HEK293 (cell line): ENCODE data around the gene STX16.

Experiments used
- BCL11A ChIP-seq: fragments of 450-650 bp; formaldehyde crosslinking; IDR thresholded peaks from 2 replicates; pipeline ENCODE4 v1.5.1; 2016; ENCODE audit warnings: low read depth, missing biosample characterization, missing genetic modification characterization
- EGR2 ChIP-seq: fragments of 450-650 bp; formaldehyde crosslinking; IDR thresholded peaks from 2 replicates; pipeline ENCODE4 v1.5.1; 2016; ENCODE audit warnings: low read depth, missing biosample characterization, missing genetic modification characterization
- MZF1 ChIP-seq: fragments of 450-650 bp; formaldehyde crosslinking; IDR thresholded peaks from 2 replicates; pipeline ENCODE4 v1.5.1; 2017; ENCODE audit warnings: missing biosample characterization, missing genetic modification characterization, borderline replicate concordance
- PRDM10 ChIP-seq: fragments of 450-650 bp; formaldehyde crosslinking; IDR thresholded peaks from 2 replicates; pipeline ENCODE4 v1.5.1; 2016; ENCODE audit warnings: missing biosample characterization, missing genetic modification characterization
- SP2 ChIP-seq: fragments of 450-650 bp; formaldehyde crosslinking; IDR thresholded peaks from 2 replicates; pipeline ENCODE4 v1.5.1; 2016; ENCODE audit warnings: missing biosample characterization, missing genetic modification characterization
- YY2 ChIP-seq: fragments of 450-650 bp; formaldehyde crosslinking; IDR thresholded peaks from 2 replicates; pipeline ENCODE4 v1.5.1; 2016; ENCODE audit warnings: missing biosample characterization, missing genetic modification characterization
- ZBTB1 ChIP-seq: fragments of 450-650 bp; formaldehyde crosslinking; IDR thresholded peaks from 2 replicates; pipeline ENCODE4 v1.5.1; 2016; ENCODE audit warnings: missing biosample characterization, missing genetic modification characterization
- ZNF146 ChIP-seq: fragments of 450-650 bp; formaldehyde crosslinking; IDR thresholded peaks from 2 replicates; pipeline ENCODE4 v1.5.1; 2016; ENCODE audit warnings: missing biosample characterization, missing genetic modification characterization
- ZNF169 ChIP-seq: fragments of 450-650 bp; formaldehyde crosslinking; IDR thresholded peaks from 2 replicates; pipeline ENCODE4 v1.5.1; 2016; ENCODE audit warnings: missing biosample characterization, missing genetic modification characterization
- ZNF274 ChIP-seq, 2 experiments: fragments of 200-500 bp in 1 of 2; fragments of 450-650 bp in 1 of 2; sonication (Bioruptor generic) in 1 of 2; formaldehyde crosslinking in 1 of 2; IDR thresholded peaks; 2 replicates each; pipeline versions ENCODE4 v1.5.1 to v1.6.1; 2014 to 2016; ENCODE audit warnings: borderline replicate concordance in 1 of 2, inconsistent platforms in 1 of 2, low read length in 1 of 2, missing biosample characterization in 1 of 2, missing genetic modification characterization in 1 of 2
- ZNF37A ChIP-seq: fragments of 450-650 bp; IDR thresholded peaks from 2 replicates; pipeline ENCODE4 v1.5.1; 2018; ENCODE audit warnings: missing biosample characterization, missing genetic modification characterization
- ZNF394 ChIP-seq: fragments of 450-650 bp; formaldehyde crosslinking; IDR thresholded peaks from 2 replicates; pipeline ENCODE4 v1.5.1; 2016; ENCODE audit warnings: missing biosample characterization, missing genetic modification characterization, mild to moderate bottlenecking, moderate library complexity, borderline replicate concordance
- ZNF473 ChIP-seq: fragments of 450-650 bp; formaldehyde crosslinking; IDR thresholded peaks from 2 replicates; pipeline ENCODE4 v1.5.1; 2017; ENCODE audit warnings: missing biosample characterization, missing genetic modification characterization
- ZNF488 ChIP-seq: fragments of 450-650 bp; formaldehyde crosslinking; IDR thresholded peaks from 2 replicates; pipeline ENCODE4 v1.5.1; 2016; ENCODE audit warnings: missing biosample characterization, missing genetic modification characterization
- ZNF510 ChIP-seq: fragments of 450-650 bp; formaldehyde crosslinking; IDR thresholded peaks from 2 replicates; pipeline ENCODE4 v1.5.1; 2018; ENCODE audit warnings: mild to moderate bottlenecking, missing genetic modification characterization, missing biosample characterization; ENCODE audit not compliant: insufficient replicate concordance
- ZNF585B ChIP-seq: fragments of 450-650 bp; formaldehyde crosslinking; IDR thresholded peaks from 2 replicates; pipeline ENCODE4 v1.5.1; 2016; ENCODE audit warnings: missing biosample characterization, missing genetic modification characterization
- ZNF623 ChIP-seq: fragments of 450-650 bp; formaldehyde crosslinking; IDR thresholded peaks from 2 replicates; pipeline ENCODE4 v1.5.1; 2016; ENCODE audit warnings: missing biosample characterization, missing genetic modification characterization
- ZNF639 ChIP-seq: fragments of 450-650 bp; formaldehyde crosslinking; IDR thresholded peaks from 2 replicates; pipeline ENCODE4 v1.5.1; 2016; ENCODE audit warnings: missing biosample characterization, missing genetic modification characterization
- ZNF645 ChIP-seq: fragments of 450-650 bp; formaldehyde crosslinking; IDR thresholded peaks from 2 replicates; pipeline ENCODE4; 2016; ENCODE audit warnings: missing biosample characterization, missing genetic modification characterization
- ZNF670 ChIP-seq: fragments of 450-650 bp; formaldehyde crosslinking; IDR thresholded peaks from 2 replicates; pipeline ENCODE4 v1.5.1; 2016; ENCODE audit warnings: missing biosample characterization, missing genetic modification characterization, low read depth
- ZNF837 ChIP-seq: fragments of 450-650 bp; formaldehyde crosslinking; IDR thresholded peaks from 2 replicates; pipeline ENCODE4 v1.5.1; 2016; ENCODE audit warnings: missing biosample characterization, missing genetic modification characterization
- TF ChIP-seq, protein P1 (sequence below): fragments of 450-650 bp; formaldehyde crosslinking; IDR thresholded peaks from 2 replicates; pipeline ENCODE4 v1.5.1; 2016; ENCODE audit warnings: missing biosample characterization, missing genetic modification characterization
- TF ChIP-seq, protein P2 (sequence below): sonication (generic); formaldehyde crosslinking; IDR thresholded peaks from 2 replicates; pipeline ENCODE4 v1.8.1; 2022; ENCODE audit warnings: mild to moderate bottlenecking, moderate library complexity, missing genetic modification reagents
- TF ChIP-seq, protein P3 (sequence below): fragments of 450-650 bp; formaldehyde crosslinking; IDR thresholded peaks from 2 replicates; pipeline ENCODE4 v1.5.1; 2016; ENCODE audit warnings: missing biosample characterization, missing genetic modification characterization, borderline replicate concordance

Gene STX16

GRCh38 chr20:58650776-58651558 lies at the start of gene STX16 (continued):
- TF ChIP-seq ZNF473 (peak; percentile 89), SP2 (tag by site-specific recombination) (peak; percentile 86), ZNF394 (peak; percentile 94), EGR2 (tag by site-specific recombination) (peak; percentile 31; the same call in 1 of the 2 replicates), ZNF670 (peak; percentile 83; the same call in 1 of the 2 replicates), ZNF585B (tag by site-specific recombination) (no peak), ZNF645 (peak; percentile 94; the same call in 1 of the 2 replicates), ZNF639 (tag by site-specific recombination) (peak; percentile 100), ZBTB1 (peak; percentile 94), YY2 (tag by site-specific recombination) (peak; percentile 97), ZNF169 (tag by site-specific recombination) (no peak), MZF1 (tag by site-specific recombination) (peak; percentile 93), ZNF274 (IDR thresholded peaks at IDR 0.05; ENCODE audit: low read length) (no peak), ZNF274 (tag by site-specific recombination; IDR thresholded peaks at IDR 0.05; ENCODE audit: borderline replicate concordance) (no peak), ZNF37A (tag by site-specific recombination) (no peak), PRDM10 (tag by site-specific recombination) (peak; percentile 77), ZNF488 (tag by site-specific recombination) (peak; percentile 77; the same call in 1 of the 2 replicates), BCL11A (peak; percentile 55; the same call in 1 of the 2 replicates), ZNF510 (tag by site-specific recombination) (no peak), ZNF837 (0 out of 2 replicates have a peak, but pooled peaks have one; percentile 68), ZNF146 (peak; percentile 92), ZNF623 (peak; percentile 59)
- TF ChIP-seq, protein P1, sequence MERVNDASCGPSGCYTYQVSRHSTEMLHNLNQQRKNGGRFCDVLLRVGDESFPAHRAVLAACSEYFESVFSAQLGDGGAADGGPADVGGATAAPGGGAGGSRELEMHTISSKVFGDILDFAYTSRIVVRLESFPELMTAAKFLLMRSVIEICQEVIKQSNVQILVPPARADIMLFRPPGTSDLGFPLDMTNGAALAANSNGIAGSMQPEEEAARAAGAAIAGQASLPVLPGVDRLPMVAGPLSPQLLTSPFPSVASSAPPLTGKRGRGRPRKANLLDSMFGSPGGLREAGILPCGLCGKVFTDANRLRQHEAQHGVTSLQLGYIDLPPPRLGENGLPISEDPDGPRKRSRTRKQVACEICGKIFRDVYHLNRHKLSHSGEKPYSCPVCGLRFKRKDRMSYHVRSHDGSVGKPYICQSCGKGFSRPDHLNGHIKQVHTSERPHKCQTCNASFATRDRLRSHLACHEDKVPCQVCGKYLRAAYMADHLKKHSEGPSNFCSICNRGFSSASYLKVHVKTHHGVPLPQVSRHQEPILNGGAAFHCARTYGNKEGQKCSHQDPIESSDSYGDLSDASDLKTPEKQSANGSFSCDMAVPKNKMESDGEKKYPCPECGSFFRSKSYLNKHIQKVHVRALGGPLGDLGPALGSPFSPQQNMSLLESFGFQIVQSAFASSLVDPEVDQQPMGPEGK (tag by site-specific recombination) = peak; percentile 97
- TF ChIP-seq, protein P2, sequence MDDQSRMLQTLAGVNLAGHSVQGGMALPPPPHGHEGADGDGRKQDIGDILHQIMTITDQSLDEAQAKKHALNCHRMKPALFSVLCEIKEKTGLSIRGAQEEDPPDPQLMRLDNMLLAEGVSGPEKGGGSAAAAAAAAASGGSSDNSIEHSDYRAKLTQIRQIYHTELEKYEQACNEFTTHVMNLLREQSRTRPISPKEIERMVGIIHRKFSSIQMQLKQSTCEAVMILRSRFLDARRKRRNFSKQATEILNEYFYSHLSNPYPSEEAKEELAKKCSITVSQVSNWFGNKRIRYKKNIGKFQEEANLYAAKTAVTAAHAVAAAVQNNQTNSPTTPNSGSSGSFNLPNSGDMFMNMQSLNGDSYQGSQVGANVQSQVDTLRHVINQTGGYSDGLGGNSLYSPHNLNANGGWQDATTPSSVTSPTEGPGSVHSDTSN (CRISPR knock-in tag) = peak; percentile 92
- TF ChIP-seq, protein P3, sequence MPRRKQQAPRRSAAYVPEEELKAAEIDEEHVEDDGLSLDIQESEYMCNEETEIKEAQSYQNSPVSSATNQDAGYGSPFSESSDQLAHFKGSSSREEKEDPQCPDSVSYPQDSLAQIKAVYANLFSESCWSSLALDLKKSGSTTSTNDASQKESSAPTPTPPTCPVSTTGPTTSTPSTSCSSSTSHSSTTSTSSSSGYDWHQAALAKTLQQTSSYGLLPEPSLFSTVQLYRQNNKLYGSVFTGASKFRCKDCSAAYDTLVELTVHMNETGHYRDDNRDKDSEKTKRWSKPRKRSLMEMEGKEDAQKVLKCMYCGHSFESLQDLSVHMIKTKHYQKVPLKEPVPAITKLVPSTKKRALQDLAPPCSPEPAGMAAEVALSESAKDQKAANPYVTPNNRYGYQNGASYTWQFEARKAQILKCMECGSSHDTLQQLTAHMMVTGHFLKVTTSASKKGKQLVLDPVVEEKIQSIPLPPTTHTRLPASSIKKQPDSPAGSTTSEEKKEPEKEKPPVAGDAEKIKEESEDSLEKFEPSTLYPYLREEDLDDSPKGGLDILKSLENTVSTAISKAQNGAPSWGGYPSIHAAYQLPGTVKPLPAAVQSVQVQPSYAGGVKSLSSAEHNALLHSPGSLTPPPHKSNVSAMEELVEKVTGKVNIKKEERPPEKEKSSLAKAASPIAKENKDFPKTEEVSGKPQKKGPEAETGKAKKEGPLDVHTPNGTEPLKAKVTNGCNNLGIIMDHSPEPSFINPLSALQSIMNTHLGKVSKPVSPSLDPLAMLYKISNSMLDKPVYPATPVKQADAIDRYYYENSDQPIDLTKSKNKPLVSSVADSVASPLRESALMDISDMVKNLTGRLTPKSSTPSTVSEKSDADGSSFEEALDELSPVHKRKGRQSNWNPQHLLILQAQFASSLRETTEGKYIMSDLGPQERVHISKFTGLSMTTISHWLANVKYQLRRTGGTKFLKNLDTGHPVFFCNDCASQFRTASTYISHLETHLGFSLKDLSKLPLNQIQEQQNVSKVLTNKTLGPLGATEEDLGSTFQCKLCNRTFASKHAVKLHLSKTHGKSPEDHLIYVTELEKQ (tag by site-specific recombination) = peak; percentile 96
